HEK293 (cell line): ENCODE results near the gene KIRREL1.

ENCODE experiments used
- CTCF ChIP-seq: fragments of 450-650 bp; formaldehyde crosslinking; IDR thresholded peaks from 2 replicates; pipeline ENCODE4 v1.5.1; 2016; ENCODE audit warnings: missing biosample characterization, missing genetic modification characterization
- ZNF585B ChIP-seq: fragments of 450-650 bp; formaldehyde crosslinking; IDR thresholded peaks from 2 replicates; pipeline ENCODE4 v1.5.1; 2016; ENCODE audit warnings: missing biosample characterization, missing genetic modification characterization

DNA sequence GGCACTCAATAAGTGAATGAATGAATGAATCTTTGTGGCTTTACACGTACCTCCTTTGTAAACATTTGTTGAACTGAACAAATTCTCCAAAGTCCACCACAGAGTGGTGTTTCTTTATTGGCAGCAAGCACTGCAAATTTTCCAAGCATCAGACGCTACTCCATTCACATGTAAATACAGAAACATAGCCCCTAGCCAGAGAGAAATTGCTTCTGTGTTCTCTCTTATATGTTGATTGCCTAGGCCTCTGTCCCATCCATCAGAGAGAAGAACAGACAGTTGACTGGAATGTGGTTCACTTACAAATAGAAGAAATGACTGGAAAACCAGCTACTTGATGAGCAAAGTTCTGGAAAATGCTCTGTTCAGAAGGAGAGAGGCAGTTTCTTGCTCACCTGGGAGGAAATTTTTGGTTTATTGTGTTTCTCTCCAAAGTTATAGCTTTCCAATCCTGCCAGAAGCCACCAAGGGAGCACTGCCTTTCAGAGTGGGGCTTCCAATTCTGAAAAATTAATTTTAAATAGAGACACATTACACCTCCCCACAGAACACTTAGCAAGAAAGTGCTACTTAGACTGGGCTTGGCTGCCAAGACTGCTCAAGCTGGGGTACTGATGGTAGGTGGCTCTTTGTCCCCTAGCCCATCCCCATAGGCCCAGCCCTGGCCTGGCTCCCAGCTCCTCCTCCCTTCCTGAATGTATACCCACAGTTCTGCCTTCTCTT is 18.1 kb upstream of the KIRREL1 start:
- TF ChIP-seq ZNF585B (tag by site-specific recombination), result no peak
- TF ChIP-seq CTCF (tag by site-specific recombination), result no peak
